AG04449 (cell line): ENCODE data around the gene RRBP1.

Source experiments
- CTCF ChIA-PET: fragments of 350-600 bp; formaldehyde crosslinking; extraction: SDS; loops from one replicate; lab custom pipeline; 2021; ENCODE audit warnings: antibody characterized with exemption; lab: Yijun Ruan, JAX
- POLR2A ChIA-PET: fragments of 400-600, 350-600 bp; formaldehyde crosslinking; extraction: SDS; loops from one replicate; lab custom pipeline; 2020; ENCODE audit warnings: antibody characterized with exemption, inconsistent platforms; lab: Yijun Ruan, JAX
- DNase-seq: peaks from one replicate; pipeline ENCODE4 v3.0.0-alpha.2; 2010; ENCODE audit warnings: low read depth, low spot score
- H3K4me3 ChIP-seq: 2 replicates; pipeline ENCODE4 v1.5.1; 2011; ENCODE audit warnings: low read depth, mild to moderate bottlenecking, control low read depth, low read length
- CTCF ChIP-seq: IDR thresholded peaks from one replicate; pipeline ENCODE4 v1.5.1; 2011; ENCODE audit warnings: mild to moderate bottlenecking, moderate library complexity, low read length, control low read depth, inconsistent platforms; ENCODE audit not compliant: insufficient read depth; ENCODE audit errors: missing control alignments

RRBP1 gene

GRCh38 chr20:17641993-17642392 is 40.0 kb downstream of the RRBP1 start:
- no peak overlapping the region for H3K4me3 ChIP-seq
- ChIA-PET CTCF (interaction anchor here (1.1 to 3.4 kb wide), 5 partner anchors 14 to 297 kb away, joined by 3 to 17 read pairs (median 4); no protein-coding TSS in a partner anchor), POLR2A (no interaction called here)
- no peak for DNase-seq
- TF ChIP-seq CTCF = no peak

GRCh38 chr20:17641520-17641964 is 40.5 kb downstream of the RRBP1 start:
- no peak for TF ChIP-seq CTCF
- ChIA-PET CTCF (interaction anchor here (1.2 to 3.4 kb wide), 4 partner anchors 14 to 297 kb away, joined by 4 to 17 read pairs (median 8); no protein-coding TSS in a partner anchor), POLR2A (no interaction called here)
- no peak for DNase-seq
- no peak overlapping the region for H3K4me3 ChIP-seq

- TF ChIP-seq CTCF = no peak
- CTCF ChIA-PET = interaction anchor here (1.2 to 3.4 kb wide), 3 partner anchors 15 to 298 kb away, joined by 4 to 17 read pairs (median 4); no protein-coding TSS in a partner anchor
- POLR2A ChIA-PET = no interaction called here
- no peak overlapping the region for H3K4me3 ChIP-seq
- DNase-seq = no peak
Observed at GRCh38 chr20:17640875-17641378, 41.1 kb downstream of the RRBP1 start.

- TF ChIP-seq CTCF = no peak
- CTCF ChIA-PET = interaction anchor here (1.0 kb wide), 1 partner anchor 22 kb away, joined by 3 read pairs; no protein-coding TSS in a partner anchor
- POLR2A ChIA-PET = no interaction called here
- DNase-seq = no peak
- H3K4me3 ChIP-seq = no peak overlapping the region
Observed at GRCh38 chr20:17640146-17640874, 41.7 kb downstream of the RRBP1 start.

GRCh38 chr20:17638835-17639407 is 43.1 kb downstream of the RRBP1 start:
- TF ChIP-seq CTCF = no peak
- no peak for DNase-seq
- POLR2A ChIA-PET = no interaction called here
- CTCF ChIA-PET = interaction anchor here (1.4 kb wide), 1 partner anchor 15 kb away, joined by 3 read pairs; no protein-coding TSS in a partner anchor
- H3K4me3 ChIP-seq = no peak overlapping the region

GRCh38 chr20:17637985-17638640 is 43.9 kb downstream of the RRBP1 start:
- CTCF ChIA-PET = interaction anchor here (1.1 to 1.4 kb wide), 4 partner anchors 13 to 301 kb away, joined by 3 read pairs; no protein-coding TSS in a partner anchor
- no peak for TF ChIP-seq CTCF
- POLR2A ChIA-PET = no interaction called here
- no peak for DNase-seq
- no peak overlapping the region for H3K4me3 ChIP-seq
